Endothelial cell of umbilical vein (primary cell): ENCODE measurements around the gene RP2.

Experiments used
- CTCF ChIP-seq, 2 donors: IDR thresholded peaks; 1 replicate in 1 of 2; 2 replicates in 1 of 2; pipeline ENCODE4 v1.5.1; 2011; ENCODE audit warnings: low read length in 2 of 2, mild to moderate bottlenecking in 2 of 2, moderate library complexity in 2 of 2, control low read depth in 1 of 2, inconsistent platforms in 1 of 2, low read depth in 1 of 2; ENCODE audit not compliant: insufficient read depth in 1 of 2; ENCODE audit errors: extremely low read depth in 1 of 2
- EZH2 ChIP-seq: IDR thresholded peaks from 2 replicates; pipeline ENCODE4 v1.6.1; 2012; ENCODE audit warnings: borderline replicate concordance, low read depth, mild to moderate bottlenecking, moderate library complexity, low read length, inconsistent platforms; ENCODE audit not compliant: severe bottlenecking
- MAX ChIP-seq: IDR thresholded peaks from 2 replicates; pipeline ENCODE4 v1.6.1; 2011; ENCODE audit not compliant: insufficient read depth, insufficient read length
- POLR2A ChIP-seq: IDR thresholded peaks from 2 replicates; pipeline ENCODE4 v1.6.1; 2012; ENCODE audit warnings: low read depth, mild to moderate bottlenecking, control low read depth, low read length

GRCh38 chrX:46823481-46823880, 13.4 kb upstream of the RP2 start:
- TF ChIP-seq MAX = no peak
- no peak for TF ChIP-seq CTCF (IDR thresholded peaks at IDR 0.05; ENCODE audit: extremely low read depth in 1 of 2, insufficient read depth in 1 of 2, low read depth in 1 of 2, low read length in 2 of 2)
- TF ChIP-seq POLR2A = no peak
- no peak for TF ChIP-seq EZH2
